HL-60/S4 treated with retinoic acid at 250 ng/mL for 4 days and 3 days (cell line): ENCODE measurements around the gene GPR31.

Experiments used
- in situ Hi-C: fragments of 300-500 bp; cut with MboI; formaldehyde crosslinking; loops from 2 replicates; pipeline ENCODE4 v1.7.0; 2022; ENCODE audit warnings: low sequenced_read_pairs

Gene GPR31

GRCh38 chr6:167120583-167120903 lies 37.2 kb downstream of the GPR31 start:
- in situ Hi-C loops = no loop called here

GRCh38 chr6:167119670-167120582 lies 37.9 kb downstream of the GPR31 start:
- in situ Hi-C loops = no loop called here

- in situ Hi-C loops = no loop called here
These were observed 38.9 kb downstream of the GPR31 start for GRCh38 chr6:167118839-167119238.

- in situ Hi-C loops = no loop called here
These were observed 39.8 kb downstream of the GPR31 start for GRCh38 chr6:167118006-167118405.

- in situ Hi-C loops = no loop called here
These were observed 40.9 kb downstream of the GPR31 start for GRCh38 chr6:167116838-167117228.

- in situ Hi-C loops = no loop called here
These were observed 41.5 kb downstream of the GPR31 start for GRCh38 chr6:167116109-167116837.

- in situ Hi-C loops = no loop called here
These were observed 42.7 kb downstream of the GPR31 start for GRCh38 chr6:167115054-167115453.

- in situ Hi-C loops = no loop called here
These were observed 43.6 kb downstream of the GPR31 start for GRCh38 chr6:167113935-167114910.

- in situ Hi-C loops = no loop called here
These were observed 44.6 kb downstream of the GPR31 start for GRCh38 chr6:167113047-167113754.

- in situ Hi-C loops = no loop called here
These were observed 45.4 kb downstream of the GPR31 start for GRCh38 chr6:167112421-167112820.

GRCh38 chr6:167111597-167111996 lies 46.2 kb downstream of the GPR31 start:
- in situ Hi-C loops = no loop called here

- in situ Hi-C loops = no loop called here
These were observed 48.1 kb downstream of the GPR31 start for GRCh38 chr6:167109651-167110050.

- in situ Hi-C loops = no loop called here
These were observed 49.5 kb downstream of the GPR31 start for GRCh38 chr6:167108278-167108677.

GRCh38 chr6:167107787-167108186 lies 50.0 kb downstream of the GPR31 start:
- in situ Hi-C loops = no loop called here

- in situ Hi-C loops = no loop called here
These were observed 51.4 kb downstream of the GPR31 start for GRCh38 chr6:167106406-167106805.
